ENCODE results near the gene MAMLD1. TPM values are rescaled to one million over a fixed set of nuclear protein-coding genes. Genes with fewer than 3 reads are reported as not detected.

The MAMLD1 gene, protein sequence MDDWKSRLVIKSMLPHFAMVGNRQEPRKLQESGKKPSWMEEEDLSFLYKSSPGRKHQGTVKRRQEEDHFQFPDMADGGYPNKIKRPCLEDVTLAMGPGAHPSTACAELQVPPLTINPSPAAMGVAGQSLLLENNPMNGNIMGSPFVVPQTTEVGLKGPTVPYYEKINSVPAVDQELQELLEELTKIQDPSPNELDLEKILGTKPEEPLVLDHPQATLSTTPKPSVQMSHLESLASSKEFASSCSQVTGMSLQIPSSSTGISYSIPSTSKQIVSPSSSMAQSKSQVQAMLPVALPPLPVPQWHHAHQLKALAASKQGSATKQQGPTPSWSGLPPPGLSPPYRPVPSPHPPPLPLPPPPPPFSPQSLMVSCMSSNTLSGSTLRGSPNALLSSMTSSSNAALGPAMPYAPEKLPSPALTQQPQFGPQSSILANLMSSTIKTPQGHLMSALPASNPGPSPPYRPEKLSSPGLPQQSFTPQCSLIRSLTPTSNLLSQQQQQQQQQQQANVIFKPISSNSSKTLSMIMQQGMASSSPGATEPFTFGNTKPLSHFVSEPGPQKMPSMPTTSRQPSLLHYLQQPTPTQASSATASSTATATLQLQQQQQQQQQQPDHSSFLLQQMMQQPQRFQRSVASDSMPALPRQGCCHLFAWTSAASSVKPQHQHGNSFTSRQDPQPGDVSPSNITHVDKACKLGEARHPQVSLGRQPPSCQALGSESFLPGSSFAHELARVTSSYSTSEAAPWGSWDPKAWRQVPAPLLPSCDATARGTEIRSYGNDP
- 0.42 to 1.2 TPM (median 0.98 TPM) in 3 replicates for polyA plus RNA-seq
- polyA plus RNA-seq (2011; ENCODE audit: low read depth): 0.15 TPM
- polyA plus RNA-seq (2011; cell fraction: cytosol; rRNA removed): 0.82 and 0.84 TPM in 2 replicates
- 2.4 and 3.3 TPM in 2 replicates for polyA plus RNA-seq (2011; cell fraction: nucleus; rRNA removed)
- polyA plus RNA-seq (2012; ENCODE audit: low replicate concordance): 0.48 and 1.4 TPM in 2 replicates
- polyA minus RNA-seq: 0.56 to 3.7 TPM (median 1.7 TPM) in 3 replicates
- polyA minus RNA-seq (2011; cell fraction: cytosol; rRNA and poly(A)+ RNA removed): 1.3 TPM
- 0.95 and 1.5 TPM in 2 replicates for polyA minus RNA-seq (2011; cell fraction: nucleus; rRNA and poly(A)+ RNA removed)

DNA sequence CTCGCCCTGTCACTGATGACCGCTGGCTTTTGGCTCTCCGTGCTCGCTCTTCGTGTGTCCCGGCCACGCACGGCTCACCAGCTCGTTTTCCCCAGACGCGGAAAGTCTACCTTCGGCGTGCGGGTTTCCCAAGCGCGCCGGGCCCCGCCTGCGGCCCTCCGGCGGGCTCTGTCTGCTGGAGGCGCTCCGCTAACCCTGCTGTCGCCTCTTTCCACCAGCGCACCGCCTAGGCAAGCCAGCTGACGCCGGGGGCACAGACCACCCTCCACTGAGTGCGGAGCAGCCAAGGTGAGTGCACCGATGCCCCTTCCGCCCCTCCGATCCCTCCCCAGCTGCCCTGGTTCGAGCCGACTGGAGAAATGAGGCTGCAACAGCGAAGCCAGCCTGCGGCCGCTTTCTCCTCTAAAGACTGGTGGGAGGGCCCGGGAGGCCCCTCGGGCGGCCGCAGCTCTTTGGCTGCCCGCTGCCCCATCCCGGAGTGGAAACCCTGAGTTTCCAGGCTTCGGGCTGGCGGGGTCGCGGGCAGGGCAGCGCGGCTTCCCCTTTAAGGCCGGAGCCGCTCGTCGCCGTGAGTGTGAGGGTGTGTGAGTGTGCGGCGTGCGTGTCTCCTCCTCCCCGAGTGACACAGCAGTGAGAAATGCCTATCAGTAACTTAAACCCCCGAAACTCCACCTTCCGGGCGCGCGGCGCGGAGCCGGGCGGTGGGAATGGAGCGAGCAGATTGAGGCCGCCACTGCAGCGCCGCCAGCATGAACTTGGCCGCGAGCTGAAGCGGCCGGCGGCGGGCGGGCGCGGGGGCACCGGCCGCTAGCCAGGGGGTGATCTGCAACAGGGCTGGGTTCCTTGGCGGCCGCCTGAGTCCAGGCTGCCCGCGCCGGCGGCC is at the start of gene MAMLD1:
TSS of gene MAMLD1 (plus strand) at position 719 of the 883 bp plus-strand sequence. CDS start 82,200 bp downstream, outside the sequence.
- FAIRE-seq (no peak), DNase-seq (ENCODE audit: low read depth, low spot score) (no peak)
- Histone ChIP-seq H2AFZ (ENCODE audit: control insufficient read depth, low read length) (peak within 1 kb of the TSS; percentile 76), H3K27me3 (ENCODE audit: control insufficient read depth, extremely low read depth, insufficient read depth, low read length) (peaks cover 16% of the 10 kb centered on the region), H3K4me1 (ENCODE audit: control insufficient read depth, extremely low read depth, insufficient read depth, low read length) (peaks cover 7% of the 10 kb centered on the region), H3K4me2 (ENCODE audit: control insufficient read depth, extremely low read depth, insufficient read depth, low read depth, low read length) (peak within 1 kb of the TSS; percentile 75), H3K4me3 (ENCODE audit: control insufficient read depth in 2 of 3, extremely low read depth in 1 of 3, insufficient read depth in 2 of 3, low read depth in 1 of 3, low read length in 3 of 3) (peak within 1 kb of the TSS; percentile 48 to 64 (median 57)), H3K79me2 (ENCODE audit: control insufficient read depth, insufficient read depth, low read length) (no peaks in the 10 kb centered on the region), H3K36me3 (ENCODE audit: control insufficient read depth in 2 of 2, extremely low read depth in 1 of 2, insufficient read depth in 2 of 2, low read length in 2 of 2) (no peaks in the 10 kb centered on the region), H3K27ac (ENCODE audit: control insufficient read depth, insufficient read depth, low read length) (no peak within 1 kb of the TSS), H3K9me3 (ENCODE audit: control insufficient read depth, low read depth, low read length) (no peaks in the 10 kb centered on the region), H3K9ac (ENCODE audit: control insufficient read depth, extremely low read depth, insufficient read depth, low read length) (peak within 1 kb of the TSS; percentile 63), H3K9me1 (ENCODE audit: control insufficient read depth, extremely low read depth, insufficient read depth, low read length) (no peaks in the 10 kb centered on the region), H4K20me1 (ENCODE audit: control insufficient read depth, extremely low read depth, insufficient read depth, low read length) (no peaks in the 10 kb centered on the region)
- no peak for TF ChIP-seq EZH2 (IDR thresholded peaks at IDR 0.05; ENCODE audit: low read length)
- TF ChIP-seq, protein P1, sequence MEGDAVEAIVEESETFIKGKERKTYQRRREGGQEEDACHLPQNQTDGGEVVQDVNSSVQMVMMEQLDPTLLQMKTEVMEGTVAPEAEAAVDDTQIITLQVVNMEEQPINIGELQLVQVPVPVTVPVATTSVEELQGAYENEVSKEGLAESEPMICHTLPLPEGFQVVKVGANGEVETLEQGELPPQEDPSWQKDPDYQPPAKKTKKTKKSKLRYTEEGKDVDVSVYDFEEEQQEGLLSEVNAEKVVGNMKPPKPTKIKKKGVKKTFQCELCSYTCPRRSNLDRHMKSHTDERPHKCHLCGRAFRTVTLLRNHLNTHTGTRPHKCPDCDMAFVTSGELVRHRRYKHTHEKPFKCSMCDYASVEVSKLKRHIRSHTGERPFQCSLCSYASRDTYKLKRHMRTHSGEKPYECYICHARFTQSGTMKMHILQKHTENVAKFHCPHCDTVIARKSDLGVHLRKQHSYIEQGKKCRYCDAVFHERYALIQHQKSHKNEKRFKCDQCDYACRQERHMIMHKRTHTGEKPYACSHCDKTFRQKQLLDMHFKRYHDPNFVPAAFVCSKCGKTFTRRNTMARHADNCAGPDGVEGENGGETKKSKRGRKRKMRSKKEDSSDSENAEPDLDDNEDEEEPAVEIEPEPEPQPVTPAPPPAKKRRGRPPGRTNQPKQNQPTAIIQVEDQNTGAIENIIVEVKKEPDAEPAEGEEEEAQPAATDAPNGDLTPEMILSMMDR (optimal IDR thresholded peaks at IDR 0.05 in 1 of 3, IDR thresholded peaks at IDR 0.05 in 1 of 3, conservative IDR thresholded peaks at IDR 0.05 in 1 of 3; ENCODE audit: extremely low read depth in 1 of 3, insufficient read depth in 2 of 3, low read length in 3 of 3): no peak
- dilution Hi-C loops (cut with MboI; ENCODE audit: extremely low pct_ligation_motif_present, low sequenced_read_pairs): no loop called here

DNA sequence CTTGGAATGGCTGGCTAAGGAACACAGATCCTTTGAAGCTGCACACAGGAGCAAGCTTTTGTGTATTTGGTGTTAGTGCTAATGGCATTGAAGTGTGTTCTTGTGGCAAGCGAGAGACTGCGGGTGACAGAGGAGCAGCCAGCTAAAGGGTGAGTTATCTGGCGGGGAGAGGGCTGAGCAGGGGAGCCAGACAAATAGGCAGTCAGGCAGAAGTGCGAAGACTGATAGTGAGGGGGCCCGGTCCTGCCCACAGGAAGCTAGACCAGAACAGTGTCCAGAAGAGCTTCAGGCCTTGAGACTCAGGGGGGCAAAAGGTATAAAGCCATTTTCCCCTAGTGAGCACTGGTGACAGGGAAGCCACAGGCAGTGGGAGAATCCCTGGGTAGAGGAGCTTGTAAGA is 49.6 kb upstream of the MAMLD1 start:
- no peaks in the 10 kb centered on the region for H3K79me2 ChIP-seq (ENCODE audit: control insufficient read depth, insufficient read depth, low read length)
- no peak overlapping the region for H3K4me3 ChIP-seq (ENCODE audit: control insufficient read depth in 2 of 3, extremely low read depth in 1 of 3, insufficient read depth in 2 of 3, low read depth in 1 of 3, low read length in 3 of 3)
- no peaks in the 10 kb centered on the region for H3K36me3 ChIP-seq (ENCODE audit: control insufficient read depth in 2 of 2, extremely low read depth in 1 of 2, insufficient read depth in 2 of 2, low read length in 2 of 2)
- dilution Hi-C loops (cut with MboI; ENCODE audit: extremely low pct_ligation_motif_present, low sequenced_read_pairs): no loop called here
- FAIRE-seq: no peak
- H3K9me1 ChIP-seq (ENCODE audit: control insufficient read depth, extremely low read depth, insufficient read depth, low read length): no peaks in the 10 kb centered on the region
- peaks cover 4% of the 10 kb centered on the region for H3K27me3 ChIP-seq (ENCODE audit: control insufficient read depth, extremely low read depth, insufficient read depth, low read length)
- no peak for TF ChIP-seq EZH2 (IDR thresholded peaks at IDR 0.05; ENCODE audit: low read length)
- TF ChIP-seq, protein P1 (optimal IDR thresholded peaks at IDR 0.05 in 1 of 3, IDR thresholded peaks at IDR 0.05 in 1 of 3, conservative IDR thresholded peaks at IDR 0.05 in 1 of 3; ENCODE audit: extremely low read depth in 1 of 3, insufficient read depth in 2 of 3, low read length in 3 of 3): no peak
- no peaks in the 10 kb centered on the region for H4K20me1 ChIP-seq (ENCODE audit: control insufficient read depth, extremely low read depth, insufficient read depth, low read length)
- no peak overlapping the region for H3K27ac ChIP-seq (ENCODE audit: control insufficient read depth, insufficient read depth, low read length)
- H3K9me3 ChIP-seq (ENCODE audit: control insufficient read depth, low read depth, low read length): no peaks in the 10 kb centered on the region
- no peak overlapping the region for H3K4me2 ChIP-seq (ENCODE audit: control insufficient read depth, extremely low read depth, insufficient read depth, low read depth, low read length)
- no peak overlapping the region for H3K9ac ChIP-seq (ENCODE audit: control insufficient read depth, extremely low read depth, insufficient read depth, low read length)
- DNase-seq (ENCODE audit: low read depth, low spot score): no peak
- H2AFZ ChIP-seq (ENCODE audit: control insufficient read depth, low read length): no peak overlapping the region
- no peaks in the 10 kb centered on the region for H3K4me1 ChIP-seq (ENCODE audit: control insufficient read depth, extremely low read depth, insufficient read depth, low read length)

All from keratinocyte (primary cell).